ENCODE results near the gene IGFBPL1. TPM values are rescaled to one million over a fixed set of nuclear protein-coding genes. Genes with fewer than 3 reads are reported as not detected.

Gene IGFBPL1
- total and polyA plus RNA-seq, 2 of the 13 experiments (the other 11 are each of a cell fraction or from before 2014, with no cell fraction given): 0.24 TPM; not detected in 1

DNA sequence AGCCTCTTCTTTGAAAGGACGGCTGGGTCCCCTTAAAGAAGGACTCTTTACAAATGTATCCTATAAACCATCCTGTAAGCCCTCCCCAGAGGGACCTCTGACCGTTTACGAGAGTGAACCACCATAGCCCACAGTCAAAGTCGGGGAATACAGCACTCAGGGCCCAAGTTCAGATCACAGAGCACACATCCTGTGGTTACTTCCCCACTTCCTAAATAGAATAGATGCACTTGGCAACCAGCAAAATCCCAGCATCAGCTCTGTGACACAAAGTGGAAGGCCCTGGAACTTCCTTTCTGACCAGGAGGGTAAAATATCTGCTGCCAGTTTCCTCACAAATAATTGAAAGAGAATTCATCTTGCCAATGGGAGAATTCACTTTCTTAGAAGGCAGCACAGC is 6.9 kb upstream of the IGFBPL1 start:
- Histone ChIP-seq H3K4me2 (ENCODE audit: low read depth, low read length) (no peak overlapping the region), H3K4me3 (replicated peaks in 1 of 3; ENCODE audit: insufficient read depth in 1 of 3, low read depth in 2 of 3, low read length in 3 of 3) (no peak overlapping the region), H3K9me3 (ENCODE audit: low read length) (no peaks in the 10 kb centered on the region), H3K36me3 (replicated peaks in 1 of 2; ENCODE audit: control insufficient read depth in 1 of 2, insufficient read depth in 2 of 2, low read length in 2 of 2) (no peaks in the 10 kb centered on the region), H3K9ac (ENCODE audit: insufficient read depth, low read depth, low read length) (no peak overlapping the region), H3K4me1 (ENCODE audit: insufficient read depth, low read length) (peaks cover 39% of the 10 kb centered on the region), H3K27ac (ENCODE audit: extremely low read length, insufficient read depth, low read length) (no peak overlapping the region), H3K27me3 (ENCODE audit: control insufficient read depth in 1 of 2, insufficient read depth in 2 of 2, low read length in 2 of 2) (peaks cover 0 to 22% of the 10 kb centered on the region in 2 experiments; a peak in 3 of 5 replicates), H3K79me2 (ENCODE audit: insufficient read depth, low read length) (no peaks in the 10 kb centered on the region), H2AFZ (ENCODE audit: low read length) (no peak overlapping the region), H4K20me1 (ENCODE audit: insufficient read depth, low read length) (no peaks in the 10 kb centered on the region)
- no TSS peak for BruUV-seq (replicated peaks)
- 24% methylated on average over 3 of the region's 4 CpGs for WGBS (ENCODE audit: low lambda C conversion rate)
- TF ChIP-seq ZNF446 (CRISPR knock-in tag; IDR thresholded peaks at IDR 0.05) (no peak), HOXA5 (CRISPR knock-in tag; IDR thresholded peaks at IDR 0.05) (no peak), MZF1 (CRISPR knock-in tag; IDR thresholded peaks at IDR 0.05; ENCODE audit: borderline replicate concordance) (no peak)
- CTCF ChIA-PET (ENCODE audit: low intra/inter-chr PET ratio, low total read pairs): no interaction called here
- no peak for ATAC-seq
- POLR2A ChIA-PET: no interaction called here
- in situ Hi-C loops (cut with HindIII; ENCODE audit: extremely low pct_ligation_motif_present, low pct_unique_long_range_greater_than_20kb): no loop called here
- DNase-seq (ENCODE audit: low spot score): no peak
- FAIRE-seq: no peak
- intact Hi-C loops (cut with micrococcal nuclease; ENCODE audit: unreplicated experiment): loop anchor here (5.0 to 10.0 kb wide), 2 partner anchors 191 to 386 kb away; partner anchors contain the start of gene ANKRD18A

DNA sequence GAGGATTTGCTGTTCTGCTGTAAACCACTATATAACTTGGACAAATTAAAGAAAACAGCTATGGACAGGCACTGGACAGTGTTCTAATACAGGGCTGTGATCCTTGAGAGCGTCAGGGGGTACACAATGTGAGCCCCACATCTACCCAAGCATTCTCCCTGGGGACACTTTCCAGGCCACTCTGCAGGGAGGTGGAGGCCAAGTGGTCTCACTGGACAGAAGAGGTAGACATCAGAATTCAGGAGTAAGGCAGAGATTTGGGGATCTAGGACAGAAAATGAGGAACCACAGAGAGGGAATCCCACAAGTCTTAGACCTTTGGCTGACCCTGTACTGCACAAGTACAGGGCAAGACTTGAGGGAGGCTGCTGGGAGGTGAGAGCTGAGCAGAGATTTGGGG is 3.8 kb upstream of the IGFBPL1 start:
- Histone ChIP-seq H3K9me3 (ENCODE audit: low read length) (no peaks in the 10 kb centered on the region), H3K27me3 (ENCODE audit: control insufficient read depth in 1 of 2, insufficient read depth in 2 of 2, low read length in 2 of 2) (peaks cover 0 to 45% of the 10 kb centered on the region in 2 experiments; a peak in 4 of 5 replicates), H3K9ac (ENCODE audit: insufficient read depth, low read depth, low read length) (no peak overlapping the region), H3K27ac (ENCODE audit: extremely low read length, insufficient read depth, low read length) (no peak overlapping the region), H3K4me2 (ENCODE audit: low read depth, low read length) (no peak overlapping the region), H2AFZ (ENCODE audit: low read length) (no peak overlapping the region), H3K4me1 (ENCODE audit: insufficient read depth, low read length) (peaks cover 24% of the 10 kb centered on the region), H3K36me3 (replicated peaks in 1 of 2; ENCODE audit: control insufficient read depth in 1 of 2, insufficient read depth in 2 of 2, low read length in 2 of 2) (no peaks in the 10 kb centered on the region), H4K20me1 (ENCODE audit: insufficient read depth, low read length) (no peaks in the 10 kb centered on the region), H3K79me2 (ENCODE audit: insufficient read depth, low read length) (no peaks in the 10 kb centered on the region), H3K4me3 (replicated peaks in 1 of 3; ENCODE audit: insufficient read depth in 1 of 3, low read depth in 2 of 3, low read length in 3 of 3) (no peak overlapping the region)
- 33% methylated on average over 1 of the region's 1 CpG for whole genome bisulfite sequencing (ENCODE audit: low lambda C conversion rate)
- intact Hi-C loops (cut with micrococcal nuclease; ENCODE audit: unreplicated experiment) (no loop called here), in situ Hi-C loops (cut with HindIII; ENCODE audit: extremely low pct_ligation_motif_present, low pct_unique_long_range_greater_than_20kb) (no loop called here)
- DNase-seq (ENCODE audit: low spot score): no peak
- POLR2A ChIA-PET: no interaction called here
- BruUV-seq (replicated peaks): no TSS peak
- ATAC-seq: no peak
- CTCF ChIA-PET (ENCODE audit: low intra/inter-chr PET ratio, low total read pairs): no interaction called here
- TF ChIP-seq POGZ (CRISPR knock-in tag; IDR thresholded peaks at IDR 0.05): no peak
- no peak for TF ChIP-seq ZNF256 (CRISPR knock-in tag; conservative IDR thresholded peaks at IDR 0.05)
- TF ChIP-seq, protein P1, sequence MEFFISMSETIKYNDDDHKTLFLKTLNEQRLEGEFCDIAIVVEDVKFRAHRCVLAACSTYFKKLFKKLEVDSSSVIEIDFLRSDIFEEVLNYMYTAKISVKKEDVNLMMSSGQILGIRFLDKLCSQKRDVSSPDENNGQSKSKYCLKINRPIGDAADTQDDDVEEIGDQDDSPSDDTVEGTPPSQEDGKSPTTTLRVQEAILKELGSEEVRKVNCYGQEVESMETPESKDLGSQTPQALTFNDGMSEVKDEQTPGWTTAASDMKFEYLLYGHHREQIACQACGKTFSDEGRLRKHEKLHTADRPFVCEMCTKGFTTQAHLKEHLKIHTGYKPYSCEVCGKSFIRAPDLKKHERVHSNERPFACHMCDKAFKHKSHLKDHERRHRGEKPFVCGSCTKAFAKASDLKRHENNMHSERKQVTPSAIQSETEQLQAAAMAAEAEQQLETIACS (CRISPR knock-in tag; IDR thresholded peaks at IDR 0.05): no peak
- no peak for TF ChIP-seq PPARG (CRISPR knock-in tag; conservative IDR thresholded peaks at IDR 0.05)
- TF ChIP-seq, protein P2, sequence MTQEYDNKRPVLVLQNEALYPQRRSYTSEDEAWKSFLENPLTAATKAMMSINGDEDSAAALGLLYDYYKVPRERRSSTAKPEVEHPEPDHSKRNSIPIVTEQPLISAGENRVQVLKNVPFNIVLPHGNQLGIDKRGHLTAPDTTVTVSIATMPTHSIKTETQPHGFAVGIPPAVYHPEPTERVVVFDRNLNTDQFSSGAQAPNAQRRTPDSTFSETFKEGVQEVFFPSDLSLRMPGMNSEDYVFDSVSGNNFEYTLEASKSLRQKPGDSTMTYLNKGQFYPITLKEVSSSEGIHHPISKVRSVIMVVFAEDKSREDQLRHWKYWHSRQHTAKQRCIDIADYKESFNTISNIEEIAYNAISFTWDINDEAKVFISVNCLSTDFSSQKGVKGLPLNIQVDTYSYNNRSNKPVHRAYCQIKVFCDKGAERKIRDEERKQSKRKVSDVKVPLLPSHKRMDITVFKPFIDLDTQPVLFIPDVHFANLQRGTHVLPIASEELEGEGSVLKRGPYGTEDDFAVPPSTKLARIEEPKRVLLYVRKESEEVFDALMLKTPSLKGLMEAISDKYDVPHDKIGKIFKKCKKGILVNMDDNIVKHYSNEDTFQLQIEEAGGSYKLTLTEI (CRISPR knock-in tag; conservative IDR thresholded peaks at IDR 0.05): no peak
- no peak for TF ChIP-seq ZNF883 (CRISPR knock-in tag; IDR thresholded peaks at IDR 0.05; ENCODE audit: not compliant biosample characterization)
- TF ChIP-seq, protein P3, sequence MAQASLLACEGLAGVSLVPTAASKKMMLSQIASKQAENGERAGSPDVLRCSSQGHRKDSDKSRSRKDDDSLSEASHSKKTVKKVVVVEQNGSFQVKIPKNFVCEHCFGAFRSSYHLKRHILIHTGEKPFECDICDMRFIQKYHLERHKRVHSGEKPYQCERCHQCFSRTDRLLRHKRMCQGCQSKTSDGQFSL (CRISPR knock-in tag; IDR thresholded peaks at IDR 0.05): no peak
- no peak for TF ChIP-seq ZNF331 (CRISPR knock-in tag; IDR thresholded peaks at IDR 0.05)
- TF ChIP-seq, protein P4, sequence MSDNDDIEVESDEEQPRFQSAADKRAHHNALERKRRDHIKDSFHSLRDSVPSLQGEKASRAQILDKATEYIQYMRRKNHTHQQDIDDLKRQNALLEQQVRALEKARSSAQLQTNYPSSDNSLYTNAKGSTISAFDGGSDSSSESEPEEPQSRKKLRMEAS (IDR thresholded peaks at IDR 0.05): no peak
- FAIRE-seq: no peak

All from HepG2 (cell line).